ENCODE measurements around the gene TRANK1.

The TRANK1 gene

GRCh38 chr3:36803091-36803791 lies 141.6 kb downstream of the TRANK1 start:
- no peak for TF ChIP-seq REST (IDR thresholded peaks at IDR 0.05; ENCODE audit: insufficient read depth in 1 of 2, low read depth in 2 of 2, low read length in 2 of 2)
- no peak for TF ChIP-seq TAF1 (IDR thresholded peaks at IDR 0.05; ENCODE audit: borderline replicate concordance, insufficient read depth, low read length)
- no peak for TF ChIP-seq POLR2AphosphoS5 (IDR thresholded peaks at IDR 0.05; ENCODE audit: low read depth, low read length)
- TF ChIP-seq FOXP2 (optimal IDR thresholded peaks at IDR 0.05; ENCODE audit: borderline replicate concordance, extremely low read depth, extremely low read length, insufficient read depth), result no peak
- TF ChIP-seq SIN3A (IDR thresholded peaks at IDR 0.05; ENCODE audit: borderline replicate concordance, insufficient read depth, low read length), result no peak

GRCh38 chr3:36800533-36801116 lies 144.2 kb downstream of the TRANK1 start:
- TF ChIP-seq REST (IDR thresholded peaks at IDR 0.05; ENCODE audit: insufficient read depth in 1 of 2, low read depth in 2 of 2, low read length in 2 of 2) (no peak), POLR2AphosphoS5 (IDR thresholded peaks at IDR 0.05; ENCODE audit: low read depth, low read length) (no peak), SIN3A (IDR thresholded peaks at IDR 0.05; ENCODE audit: borderline replicate concordance, insufficient read depth, low read length) (no peak), TAF1 (IDR thresholded peaks at IDR 0.05; ENCODE audit: borderline replicate concordance, insufficient read depth, low read length) (no peak), FOXP2 (optimal IDR thresholded peaks at IDR 0.05; ENCODE audit: borderline replicate concordance, extremely low read depth, extremely low read length, insufficient read depth) (no peak)

GRCh38 chr3:36796881-36797280 lies 148.0 kb downstream of the TRANK1 start:
- no peak for TF ChIP-seq FOXP2 (optimal IDR thresholded peaks at IDR 0.05; ENCODE audit: borderline replicate concordance, extremely low read depth, extremely low read length, insufficient read depth)
- no peak for TF ChIP-seq TAF1 (IDR thresholded peaks at IDR 0.05; ENCODE audit: borderline replicate concordance, insufficient read depth, low read length)

GRCh38 chr3:36796161-36796560 lies 148.7 kb downstream of the TRANK1 start:
- TF ChIP-seq FOXP2 (optimal IDR thresholded peaks at IDR 0.05; ENCODE audit: borderline replicate concordance, extremely low read depth, extremely low read length, insufficient read depth), result no peak
- TF ChIP-seq POLR2AphosphoS5 (IDR thresholded peaks at IDR 0.05; ENCODE audit: low read depth, low read length), result no peak
- TF ChIP-seq SIN3A (IDR thresholded peaks at IDR 0.05; ENCODE audit: borderline replicate concordance, insufficient read depth, low read length), result no peak
- no peak for TF ChIP-seq TAF1 (IDR thresholded peaks at IDR 0.05; ENCODE audit: borderline replicate concordance, insufficient read depth, low read length)
- no peak for TF ChIP-seq REST (IDR thresholded peaks at IDR 0.05; ENCODE audit: insufficient read depth in 1 of 2, low read depth in 2 of 2, low read length in 2 of 2)

GRCh38 chr3:36795622-36796021 lies 149.2 kb downstream of the TRANK1 start:
- TF ChIP-seq REST (IDR thresholded peaks at IDR 0.05; ENCODE audit: insufficient read depth in 1 of 2, low read depth in 2 of 2, low read length in 2 of 2) (no peak), POLR2AphosphoS5 (IDR thresholded peaks at IDR 0.05; ENCODE audit: low read depth, low read length) (no peak), TAF1 (IDR thresholded peaks at IDR 0.05; ENCODE audit: borderline replicate concordance, insufficient read depth, low read length) (no peak), FOXP2 (optimal IDR thresholded peaks at IDR 0.05; ENCODE audit: borderline replicate concordance, extremely low read depth, extremely low read length, insufficient read depth) (no peak), SIN3A (IDR thresholded peaks at IDR 0.05; ENCODE audit: borderline replicate concordance, insufficient read depth, low read length) (no peak)

Measured in PFSK-1 (cell line).